ENCODE results near the gene MCCD1.
"Not testable (repeated sequence)": the region's sequence is repeated elsewhere in the genome, so short reads cannot be mapped to it uniquely, and the experiment has no call there.

Gene MCCD1, protein sequence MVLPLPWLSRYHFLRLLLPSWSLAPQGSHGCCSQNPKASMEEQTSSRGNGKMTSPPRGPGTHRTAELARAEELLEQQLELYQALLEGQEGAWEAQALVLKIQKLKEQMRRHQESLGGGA

DNA sequence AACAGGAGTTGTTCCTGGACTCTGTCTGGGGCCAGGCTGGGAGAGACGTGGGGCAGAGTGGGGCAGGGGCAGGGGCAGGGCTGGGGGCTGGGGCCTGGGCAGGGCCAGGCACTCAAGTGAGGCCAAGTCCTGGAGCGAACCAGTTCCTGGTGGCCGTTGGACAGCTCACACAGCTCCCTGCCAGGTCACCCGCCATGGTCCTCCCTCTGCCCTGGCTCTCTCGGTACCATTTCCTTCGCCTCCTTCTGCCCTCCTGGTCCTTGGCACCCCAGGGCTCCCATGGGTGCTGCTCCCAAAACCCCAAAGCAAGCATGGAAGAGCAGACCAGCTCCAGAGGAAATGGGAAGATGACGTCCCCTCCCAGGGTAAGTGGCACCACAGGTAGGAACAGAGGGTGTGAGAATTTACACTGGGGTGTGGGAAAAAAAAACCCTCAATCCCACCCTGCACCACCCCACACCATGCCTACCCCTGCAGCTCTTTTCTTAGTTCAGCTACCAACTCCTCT is at the start of gene MCCD1:
TSS of gene MCCD1 (plus strand) at position 142 of the 508 bp plus-strand sequence. CDS start at position 195, 53 bp downstream.
- DNase-seq = no peak

DNA sequence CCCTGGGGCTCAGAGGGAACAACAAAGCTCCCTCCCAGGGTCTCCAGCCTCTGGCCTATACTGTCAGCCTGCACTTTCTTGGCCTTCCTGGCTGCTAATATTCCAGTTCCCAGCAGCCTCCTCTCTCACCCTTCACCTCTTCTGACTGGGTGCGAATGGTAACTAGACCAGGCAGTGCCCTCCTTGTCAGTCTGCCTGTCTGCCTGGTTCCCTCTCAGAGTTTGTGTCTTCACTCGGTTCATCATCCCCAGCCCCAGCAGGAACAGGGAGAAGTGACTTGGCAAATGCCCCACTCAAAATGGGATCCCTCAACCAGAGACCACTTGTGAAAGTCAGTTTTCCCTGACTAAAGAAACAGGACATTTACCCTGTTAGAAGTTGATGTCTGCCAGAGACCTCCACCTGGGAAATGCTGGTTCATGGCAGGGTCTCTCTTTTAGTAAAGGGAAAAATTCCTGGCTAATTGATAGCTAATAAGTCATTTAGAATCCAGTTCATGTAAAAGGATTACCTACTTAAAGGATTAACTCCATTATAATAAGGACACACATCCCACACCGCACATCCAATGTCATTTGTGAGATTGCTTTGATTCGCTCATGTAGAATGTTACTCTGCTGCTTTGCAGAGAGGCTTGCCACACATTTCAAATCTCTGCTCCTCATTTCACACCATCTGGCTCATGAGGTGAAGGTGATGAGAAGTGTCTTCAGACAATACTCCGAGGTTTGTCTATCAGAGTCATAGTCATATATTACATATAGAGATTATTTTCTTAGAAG is 49.4 kb upstream of the MCCD1 start:
- DNase-seq = no peak

DNA sequence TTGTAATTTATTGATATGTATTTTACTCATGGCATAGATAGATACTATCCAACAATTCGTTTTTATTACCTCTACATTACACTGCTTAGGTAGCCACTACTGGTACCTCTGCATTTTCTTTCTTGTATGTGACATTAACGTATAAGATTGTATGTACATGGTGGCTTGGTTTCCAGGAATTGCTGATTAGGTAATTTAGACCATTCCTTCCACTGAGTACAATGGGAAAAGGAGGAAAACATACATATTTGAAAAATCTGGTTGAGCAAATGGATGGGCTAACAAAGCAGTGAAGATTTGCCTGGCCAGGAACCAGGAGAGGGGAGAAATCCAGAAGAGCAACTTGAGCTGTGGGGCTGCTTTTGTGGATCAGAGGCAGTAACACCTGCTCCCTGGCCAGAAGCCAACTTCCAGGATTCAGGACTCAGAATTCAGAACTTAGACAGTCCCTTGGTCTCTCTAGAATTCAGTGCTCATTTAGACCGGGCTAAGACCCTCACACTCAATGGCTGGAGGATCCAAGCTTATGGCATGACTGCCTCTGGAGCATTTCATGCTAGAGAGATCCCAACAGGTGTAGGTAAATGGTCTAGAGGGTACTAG is 48.7 kb upstream of the MCCD1 start:
- no peak for DNase-seq

DNA sequence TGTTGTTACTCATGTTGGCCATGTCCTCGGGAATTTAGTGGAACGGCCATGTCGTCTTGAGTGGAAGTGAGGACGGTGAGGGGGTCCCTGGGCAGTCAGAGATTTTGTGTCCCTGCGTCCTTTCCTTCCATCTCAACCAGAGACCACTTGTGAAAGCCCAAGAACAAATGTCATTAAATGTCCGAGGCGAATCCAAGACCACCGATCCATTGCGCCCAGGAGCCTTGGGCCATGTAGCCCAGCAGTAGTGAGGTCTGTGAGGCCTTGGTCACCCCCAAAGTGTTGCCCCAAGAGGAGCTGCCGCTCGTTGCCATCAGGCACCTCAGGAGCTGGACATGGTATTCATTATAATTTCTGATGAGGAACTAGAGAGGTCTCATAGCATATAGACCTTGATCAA is 48.2 kb upstream of the MCCD1 start:
- DNase-seq = no peak

DNA sequence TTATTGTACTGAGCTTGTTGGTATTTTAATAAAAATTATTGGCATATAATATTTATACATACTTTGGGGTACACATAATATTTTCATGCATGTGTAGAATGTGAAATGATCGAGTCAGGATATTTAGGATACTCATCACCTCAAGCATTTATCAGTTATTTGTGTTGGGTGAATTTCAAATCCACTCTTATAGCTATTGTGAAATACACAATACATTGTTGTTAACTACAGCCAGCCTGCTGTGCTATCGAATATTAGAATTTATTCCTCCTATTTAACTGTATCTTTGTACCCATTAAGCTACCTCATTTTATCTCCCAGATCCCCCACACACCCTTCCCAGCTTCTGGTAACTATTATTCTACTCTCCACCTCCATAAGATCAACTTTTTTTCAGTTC is 45.4 kb upstream of the MCCD1 start:
- no peak for DNase-seq

DNA sequence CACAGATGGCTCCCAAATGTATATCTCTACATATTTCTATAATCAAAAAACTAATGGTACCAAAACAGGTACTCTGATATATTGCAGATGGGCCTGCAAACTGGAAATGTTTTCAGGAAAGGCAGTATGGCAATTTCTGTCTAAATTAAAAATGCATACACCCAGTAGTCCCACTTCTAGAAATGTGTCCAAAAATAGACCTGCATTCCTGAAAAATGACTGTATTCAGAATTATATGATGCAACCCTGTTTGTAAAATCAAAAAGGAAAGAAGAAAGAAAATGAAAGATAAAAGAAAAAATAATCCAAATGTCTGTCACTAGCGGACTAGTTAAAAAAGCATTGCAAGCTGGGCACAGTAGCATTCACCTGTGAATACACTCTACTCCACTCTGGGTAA is 43.7 kb upstream of the MCCD1 start:
- DNase-seq = no peak

DNA sequence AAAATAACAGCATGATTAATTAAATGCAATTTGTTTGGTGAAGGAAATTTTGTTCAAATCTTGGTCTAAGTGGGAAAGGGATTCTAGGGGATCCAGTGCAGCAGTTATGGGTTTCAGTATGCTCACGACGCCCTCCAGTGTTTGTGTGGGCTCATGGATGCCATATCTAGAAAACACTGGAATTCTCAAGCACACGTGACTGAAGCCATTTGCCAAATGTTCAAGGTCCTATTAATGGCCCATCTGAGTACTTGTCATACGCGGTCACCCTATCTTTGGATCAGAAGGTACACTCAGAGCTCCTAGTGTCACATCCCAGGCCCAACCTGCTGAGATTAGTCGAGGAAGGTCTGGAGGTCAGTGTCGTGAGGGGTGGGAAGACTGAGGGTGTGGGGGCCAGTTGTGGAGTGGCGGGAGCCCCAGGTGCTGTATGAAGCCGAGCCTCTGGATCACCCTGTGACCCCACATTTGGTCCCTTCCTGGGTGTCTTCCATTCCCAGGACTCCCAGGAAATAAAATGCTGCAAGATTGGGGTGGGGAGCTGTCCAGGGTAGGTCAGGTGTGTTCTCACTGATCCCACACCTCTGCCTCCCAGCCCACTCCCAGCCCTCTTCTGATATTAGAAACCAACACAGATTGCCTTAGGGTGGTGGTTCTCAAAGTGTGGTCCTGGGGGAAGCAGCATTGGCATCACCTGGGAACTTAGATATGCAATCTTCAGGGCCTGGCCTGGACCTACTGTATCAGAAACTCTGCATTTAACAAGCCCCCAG is 42.5 kb upstream of the MCCD1 start:
- not testable (repeated sequence) for DNase-seq

DNA sequence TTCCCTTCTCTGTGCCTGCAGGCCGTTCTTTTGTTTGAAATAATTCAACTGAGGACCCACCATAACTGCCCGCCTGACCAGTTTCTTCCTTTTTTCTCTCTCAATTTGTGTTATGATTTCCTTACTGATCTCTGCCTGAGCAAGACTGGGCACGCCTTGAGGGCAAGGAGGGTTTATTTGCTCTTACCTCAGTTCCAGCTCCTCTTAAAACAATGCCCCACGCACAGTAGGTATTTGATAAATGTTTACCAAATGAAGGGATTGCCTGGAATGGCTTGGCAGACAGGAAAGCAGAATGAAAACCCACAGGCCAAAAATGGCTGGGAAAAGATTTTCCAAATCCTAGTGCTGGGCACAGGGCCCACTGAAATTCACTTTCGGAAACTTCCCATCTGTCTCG is 41.1 kb upstream of the MCCD1 start:
- DNase-seq = not testable (repeated sequence)

DNA sequence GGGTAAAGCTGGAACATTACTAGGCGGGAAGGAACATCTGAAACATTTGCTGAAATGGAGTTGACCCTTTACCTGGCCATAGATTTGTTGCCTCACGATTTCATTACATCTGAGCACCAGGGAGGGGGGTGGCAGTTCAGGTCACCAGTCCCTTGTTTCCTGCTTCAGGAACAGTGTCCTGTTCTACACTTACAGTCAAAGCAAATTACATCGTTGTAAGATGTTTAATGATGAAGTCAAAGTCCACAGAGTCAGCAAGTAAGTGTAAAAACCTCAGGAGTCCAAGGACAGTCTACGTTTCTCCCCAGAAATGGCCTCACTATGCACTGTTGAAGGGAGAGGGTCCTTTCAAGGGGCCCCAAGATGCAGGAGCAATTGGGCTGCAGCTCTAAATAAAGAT is 39.7 kb upstream of the MCCD1 start:
- DNase-seq = no peak

DNA sequence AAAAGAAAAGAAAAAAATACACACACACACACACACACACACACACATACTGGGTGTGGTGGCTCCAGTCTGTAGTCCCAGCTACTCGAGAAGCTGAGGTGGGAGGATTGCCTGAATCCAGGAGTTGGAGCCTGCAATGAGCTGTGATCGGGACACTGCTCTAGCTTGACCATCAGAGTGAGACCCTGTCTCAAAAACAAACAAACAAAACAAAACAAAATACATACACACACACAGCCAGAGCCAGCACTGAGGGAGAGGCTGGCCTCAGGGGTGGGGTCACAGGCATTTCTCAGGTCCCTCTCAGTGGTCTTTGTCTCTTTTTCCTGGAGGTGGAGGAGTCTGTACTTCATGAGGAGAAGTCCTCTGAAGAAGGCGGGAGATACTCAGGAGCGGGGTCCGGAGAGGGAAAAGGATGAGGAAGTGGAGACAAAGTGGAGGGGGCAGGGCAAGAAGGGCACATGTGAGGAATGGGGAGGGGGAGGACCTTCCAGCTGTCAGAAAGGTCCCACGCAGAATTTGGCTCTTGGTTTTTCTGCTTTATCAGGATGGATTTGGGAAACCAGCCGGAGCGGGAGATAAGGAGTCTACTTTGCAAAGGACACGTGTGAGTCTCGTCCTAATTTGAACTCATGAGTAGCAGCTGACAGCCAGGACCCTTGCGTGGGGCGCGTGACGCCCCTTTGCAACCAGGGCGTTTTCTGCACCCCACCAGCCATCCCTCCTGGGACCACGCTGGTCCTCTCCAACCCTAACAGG is 38.5 kb upstream of the MCCD1 start:
- no peak for DNase-seq

DNA sequence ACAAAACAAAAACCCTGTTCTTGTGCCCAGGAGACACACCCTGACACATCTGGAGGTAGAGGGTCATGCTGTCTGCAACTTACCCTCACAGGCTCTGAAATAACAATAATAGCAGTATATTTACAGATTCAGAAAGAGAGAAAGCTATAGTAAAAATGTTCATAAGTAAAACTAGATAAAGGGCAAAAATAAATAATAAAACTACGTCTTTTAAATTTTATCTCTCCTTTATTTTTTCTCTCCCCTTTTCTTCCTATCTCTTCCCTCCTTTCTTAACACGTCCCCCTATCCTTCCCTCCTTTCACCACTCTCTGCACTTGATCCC is 35.2 kb upstream of the MCCD1 start:
- DNase-seq = not testable (repeated sequence)

DNA sequence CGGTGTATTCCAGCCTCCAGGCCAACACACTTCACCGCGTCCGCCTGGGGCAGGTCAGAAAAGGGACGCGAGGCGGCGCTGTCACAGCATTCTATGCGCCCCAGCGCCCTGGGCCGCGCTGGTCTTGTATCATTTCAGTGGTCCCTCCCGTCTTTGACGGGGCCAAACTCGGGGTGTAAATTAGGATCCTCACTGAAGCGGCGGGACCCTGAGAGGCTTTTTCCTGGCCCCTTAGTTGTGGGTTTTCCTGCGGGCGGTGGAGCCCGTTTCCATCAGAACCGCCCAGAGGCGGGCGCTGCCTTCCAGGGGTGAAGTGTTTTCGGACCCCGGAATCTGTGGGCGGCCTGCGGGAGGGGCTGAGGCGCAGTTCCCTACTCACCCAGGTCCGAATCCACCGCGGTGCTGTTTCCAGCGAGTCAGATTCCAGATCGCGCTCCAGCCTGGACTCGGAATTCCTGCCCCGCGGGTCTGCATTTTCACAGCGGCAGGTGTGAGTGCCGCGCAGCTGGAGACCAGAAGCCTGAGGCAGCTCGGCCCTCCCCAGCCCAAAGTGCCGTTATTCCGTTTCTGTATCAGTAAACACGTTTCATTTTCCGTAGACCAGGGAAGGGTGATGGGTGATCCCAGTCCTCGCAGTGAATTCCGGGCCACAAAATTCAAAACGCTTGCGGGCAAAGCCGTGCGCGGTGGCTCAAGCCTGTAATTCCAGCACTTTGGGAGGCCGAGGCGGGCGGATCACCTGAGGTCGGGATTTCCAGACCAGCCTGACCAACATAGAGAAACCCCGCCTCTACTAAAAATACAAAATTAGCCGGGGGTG is 34.7 kb upstream of the MCCD1 start:
- peak in 27 of 56 donors; percentile 5 to 61 (median 32) for DNase-seq

DNA sequence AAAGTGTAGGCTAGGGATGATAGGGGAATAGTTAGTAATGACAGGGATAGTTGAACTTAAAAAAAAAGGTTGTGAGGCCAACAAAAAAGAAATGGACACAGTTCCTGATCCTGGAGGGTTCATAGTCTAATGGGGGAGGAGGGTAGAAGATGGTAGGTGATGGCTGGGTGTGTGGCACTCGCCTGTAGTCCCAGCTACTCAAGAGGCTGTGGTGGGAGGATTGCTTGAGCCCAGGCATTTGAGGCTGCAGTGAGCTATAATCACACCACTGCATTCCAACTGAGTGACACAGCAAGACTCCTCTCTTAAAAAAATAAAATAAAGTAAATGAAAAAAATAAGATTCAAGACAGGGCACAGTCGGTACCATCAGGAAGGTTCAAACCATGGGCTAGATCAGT is 33.2 kb upstream of the MCCD1 start:
- DNase-seq = no peak

DNA sequence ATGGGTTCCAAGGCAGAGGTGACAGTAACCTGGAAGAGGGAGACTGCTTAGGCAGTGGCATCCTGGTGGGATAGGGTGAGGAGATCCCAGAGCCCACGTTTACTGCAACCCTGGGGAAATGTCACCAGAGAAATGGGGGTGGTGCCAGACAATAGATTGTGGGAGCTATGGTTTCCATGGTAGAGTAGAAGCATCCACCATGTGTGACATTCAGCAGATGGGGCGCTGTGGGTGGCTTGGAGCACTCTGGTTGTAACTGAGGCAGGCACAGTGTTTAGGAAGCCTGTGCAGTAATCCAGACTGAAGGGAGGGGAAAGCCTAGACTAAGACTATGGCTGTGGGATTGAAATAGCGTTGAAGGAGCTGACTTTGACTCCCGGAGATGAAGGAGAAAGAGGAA is 31.9 kb upstream of the MCCD1 start:
- DNase-seq = peak in 11 of 56 donors; percentile 4 to 46 (median 12)

DNA sequence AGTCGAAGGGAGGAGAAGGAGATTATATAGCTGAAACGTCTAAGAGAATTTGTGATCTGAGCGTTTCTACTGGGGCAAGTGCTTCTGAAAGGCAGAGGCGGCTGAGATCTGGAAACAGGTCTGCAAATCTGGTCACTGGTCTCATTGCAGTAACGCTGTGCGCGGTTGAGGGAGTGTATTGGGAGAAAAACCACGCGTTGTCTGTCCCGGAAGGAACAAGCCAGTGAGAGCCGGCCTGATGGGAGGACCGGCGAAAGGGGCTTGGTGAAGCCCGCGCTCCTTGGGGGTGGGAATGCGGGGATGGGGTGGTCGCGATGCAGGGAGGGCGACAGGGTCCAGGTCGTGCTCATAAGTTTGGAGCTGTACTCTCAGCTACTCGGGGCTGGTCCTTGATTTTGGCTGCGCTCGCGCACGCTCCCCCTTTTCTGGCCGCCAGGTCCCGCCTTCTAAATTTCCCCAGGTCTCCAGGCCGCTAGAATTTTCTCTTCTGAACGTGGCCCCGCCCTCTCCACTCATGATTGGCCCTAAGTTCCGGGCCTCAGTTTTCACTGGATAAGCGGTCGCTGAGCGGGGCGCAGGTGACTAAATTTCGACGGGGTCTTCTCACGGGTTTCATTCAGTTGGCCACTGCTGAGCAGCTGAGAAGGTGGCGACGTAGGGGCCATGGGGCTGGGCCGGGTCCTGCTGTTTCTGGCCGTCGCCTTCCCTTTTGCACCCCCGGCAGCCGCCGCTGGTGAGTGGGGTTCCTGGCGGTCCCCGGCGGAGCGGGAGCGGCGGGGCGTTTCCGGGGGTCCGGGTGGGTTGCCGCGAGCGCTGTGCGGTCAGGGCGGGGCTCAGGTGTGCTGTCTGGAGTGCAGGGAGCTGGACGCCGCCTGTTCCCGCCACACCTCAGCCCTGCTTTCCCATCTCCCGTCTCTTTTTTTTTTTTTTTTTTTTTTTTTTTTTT is 31.0 kb upstream of the MCCD1 start, which contains the start of gene MICB:
TSS of gene MICB (plus strand) at position 615 of the 946 bp plus-strand sequence. CDS start at position 664, 49 bp downstream.
- DNase-seq = peak in 34 of 56 donors; percentile 2 to 72 (median 39)

DNA sequence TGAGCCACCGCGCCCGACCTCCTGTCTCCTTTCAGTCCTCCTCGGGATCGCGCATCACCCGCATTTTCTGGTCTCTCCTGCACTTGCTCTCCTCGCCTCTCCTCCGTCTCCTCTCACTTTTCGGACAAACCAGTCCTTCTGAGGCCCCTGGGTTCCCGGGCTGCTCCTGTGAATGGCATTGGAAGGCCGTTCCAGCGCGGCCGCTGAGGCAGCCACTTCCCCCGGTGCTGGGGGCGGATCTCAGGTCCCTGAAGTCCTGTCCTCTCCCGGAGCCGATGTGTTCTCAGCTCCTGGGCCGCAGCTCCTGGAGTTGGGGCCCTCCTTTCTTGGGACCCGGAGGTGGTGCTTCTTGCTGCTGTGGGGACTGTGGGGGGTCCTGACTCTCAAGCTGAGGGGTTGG is 30.0 kb upstream of the MCCD1 start:
- DNase-seq = no peak

DNA sequence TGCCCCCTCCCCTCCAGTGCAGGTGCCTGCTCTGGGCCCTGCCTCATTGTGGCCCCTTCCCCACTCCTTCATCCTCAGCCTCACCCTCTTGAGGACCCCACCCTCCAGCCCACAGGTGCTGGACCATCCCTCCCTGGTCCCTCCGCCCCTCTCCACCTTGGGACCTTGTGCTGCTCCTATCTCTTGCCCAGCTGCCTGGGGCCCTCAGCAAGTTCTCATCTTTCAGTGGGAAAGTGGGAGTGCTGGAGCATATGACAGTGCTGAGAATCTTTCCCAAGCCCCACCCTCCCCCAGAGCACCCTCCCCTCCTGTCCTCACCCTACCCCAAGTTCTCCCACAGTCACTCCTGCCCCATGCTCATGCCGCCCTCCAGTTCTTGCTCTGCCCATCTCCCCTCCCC is 29.1 kb upstream of the MCCD1 start:
- not testable (repeated sequence) for DNase-seq

DNA sequence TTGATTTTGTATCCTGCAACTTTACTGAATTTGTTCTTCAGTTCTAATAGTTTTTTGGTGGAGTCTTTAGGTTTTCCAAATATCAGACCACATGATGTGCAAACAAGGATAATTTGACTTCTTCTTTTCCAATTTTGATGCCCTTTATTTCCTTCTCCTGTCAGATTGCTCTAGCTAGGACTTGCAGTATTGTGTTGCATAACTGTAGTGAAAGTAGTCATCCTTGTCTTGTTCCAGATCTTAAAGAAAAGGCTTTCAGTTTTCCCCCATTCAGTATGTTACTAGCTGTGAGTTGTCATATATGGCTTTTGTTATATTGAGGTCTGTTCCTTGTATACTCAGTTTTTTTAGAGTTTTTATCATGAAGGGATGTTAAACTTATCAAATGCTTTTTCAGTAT is 26.2 kb upstream of the MCCD1 start:
- DNase-seq = no peak

DNA sequence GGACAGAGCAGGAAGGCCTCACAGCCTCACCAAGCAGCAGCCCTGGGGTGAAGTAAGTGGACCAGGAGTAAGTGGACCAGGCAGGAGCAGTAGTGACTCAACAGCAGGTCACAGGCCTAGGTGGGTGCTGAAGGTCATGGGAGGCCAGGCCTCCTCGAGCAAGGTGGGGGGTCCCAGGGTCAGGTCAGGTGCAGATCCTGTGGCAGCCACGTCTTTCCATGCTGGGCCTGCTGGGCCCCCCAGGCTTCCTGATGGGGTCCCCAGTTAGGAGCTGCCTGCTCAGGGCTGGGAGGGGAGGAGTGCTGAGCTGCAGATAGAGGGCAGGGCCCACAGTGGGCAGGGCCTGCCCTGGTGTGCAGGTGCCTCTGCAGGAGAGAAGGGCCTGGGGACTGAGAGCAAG is 19.7 kb upstream of the MCCD1 start:
- not testable (repeated sequence) for DNase-seq
